NCI-H146 (cell line): ENCODE results near the gene TRIM66.

Experiments used
- DNase-seq: peaks from one replicate; lab custom pipeline; 2025; lab: John Stamatoyannopoulos, UW

Gene TRIM66

GRCh38 chr11:8608652-8609051, 73.8 kb downstream of the TRIM66 start:
- no peak for DNase-seq

GRCh38 chr11:8605971-8606563, 76.4 kb downstream of the TRIM66 start:
- no peak for DNase-seq

DNA sequence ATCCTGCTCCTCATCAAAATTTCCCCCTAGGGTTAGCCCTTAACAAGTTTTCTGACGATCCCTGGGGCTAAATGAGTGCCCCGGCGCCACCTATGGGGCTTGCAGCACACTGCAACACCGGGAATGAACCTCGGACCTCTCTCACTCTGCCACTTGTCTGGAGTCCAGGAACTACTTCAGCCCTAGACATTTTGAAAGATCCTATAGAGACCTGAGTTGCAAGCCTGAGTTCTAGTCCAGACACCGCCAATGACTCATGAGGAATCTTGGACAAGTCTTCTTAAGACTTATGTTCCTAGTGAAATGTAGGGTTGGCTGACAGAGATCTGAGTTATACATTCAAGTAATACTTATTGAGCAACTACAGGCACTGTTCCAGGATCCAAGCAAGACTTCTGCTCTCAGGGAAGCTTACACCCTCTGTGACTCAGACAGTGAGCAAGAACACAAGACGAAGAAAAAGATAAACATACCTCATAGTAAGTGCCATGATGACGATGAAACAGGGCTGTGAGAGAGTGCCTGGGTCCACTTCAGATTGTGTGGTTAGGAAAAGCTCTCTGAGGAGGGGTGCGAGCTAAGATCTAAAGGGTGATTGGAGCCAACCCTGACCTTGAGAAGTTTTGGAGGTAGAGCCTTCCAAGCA, 78.3 kb downstream of the TRIM66 start:
- peak; percentile 36 for DNase-seq

DNA sequence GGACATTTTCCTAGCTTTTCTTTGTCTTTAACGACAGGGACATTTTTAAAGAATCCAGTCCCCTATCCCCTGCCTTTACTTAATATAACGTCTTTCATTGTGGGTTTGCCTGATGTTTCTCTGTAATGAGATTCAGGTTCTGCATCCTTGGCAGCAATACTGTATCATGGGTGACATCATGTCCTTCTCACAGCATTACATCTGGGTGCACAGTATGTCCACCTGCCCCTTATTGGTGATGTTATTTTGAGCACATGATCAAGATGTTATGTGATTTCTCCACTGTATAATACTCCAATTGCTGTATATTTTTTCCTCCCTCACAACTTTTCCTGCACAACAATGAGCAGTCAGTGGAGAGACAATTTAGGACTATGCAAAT, 78.8 kb downstream of the TRIM66 start:
- no peak for DNase-seq

GRCh38 chr11:8601376-8602133, 80.9 kb downstream of the TRIM66 start:
- no peak for DNase-seq

GRCh38 chr11:8598506-8598905, 84.0 kb downstream of the TRIM66 start:
- DNase-seq: no peak

GRCh38 chr11:8597182-8597581, 85.3 kb downstream of the TRIM66 start:
- DNase-seq: no peak

GRCh38 chr11:8596504-8597046, 85.9 kb downstream of the TRIM66 start:
- DNase-seq: no peak

GRCh38 chr11:8593935-8594909, 88.2 kb downstream of the TRIM66 start, which contains the start of gene STK33:
STK33 (minus strand) TSS chr11:8594228; CDS start chr11:8474905, 119,323 bp downstream.
- DNase-seq: peak; percentile 89

- DNase-seq: no peak
Observed at GRCh38 chr11:8593455-8593854, 89.0 kb downstream of the TRIM66 start.

DNA sequence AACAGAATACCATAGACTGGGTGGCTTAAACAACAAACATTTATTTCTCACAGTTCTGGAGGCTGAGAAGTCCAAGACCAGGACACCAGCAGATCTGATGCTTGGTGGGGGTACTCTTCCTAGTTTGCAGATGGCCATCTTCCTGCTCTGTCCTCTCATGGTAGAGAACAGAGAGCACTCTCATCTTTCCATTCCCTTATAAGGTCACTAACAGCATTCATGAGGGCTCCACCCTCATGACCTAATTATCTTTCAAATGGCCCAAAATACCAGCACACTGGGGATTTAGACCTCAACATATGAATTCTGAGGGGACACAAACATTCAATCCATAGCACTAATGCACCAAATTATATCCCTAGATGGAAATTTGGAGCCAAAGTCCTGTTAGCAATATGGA, 94.5 kb downstream of the TRIM66 start:
- DNase-seq: no peak

DNA sequence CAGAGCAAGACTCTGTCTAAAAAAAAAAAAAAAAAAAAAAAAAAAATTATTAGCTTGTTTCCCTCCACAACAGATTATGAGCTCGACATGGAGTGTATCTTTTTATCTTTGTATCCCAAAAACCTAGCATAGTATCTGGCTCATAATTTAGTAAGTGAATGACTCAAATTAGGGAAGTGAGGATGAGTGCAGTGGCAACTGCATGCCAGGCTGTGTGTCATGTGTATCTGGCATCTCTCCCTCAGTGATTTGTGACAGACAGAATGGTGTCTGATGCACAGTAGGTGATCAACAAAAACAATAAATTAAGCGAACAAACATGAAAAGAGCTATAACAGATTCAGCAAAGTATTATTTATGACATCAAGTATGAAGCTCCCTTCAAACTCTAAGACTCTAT, 95.7 kb downstream of the TRIM66 start:
- no peak for DNase-seq

GRCh38 chr11:8586184-8586583, 96.3 kb downstream of the TRIM66 start:
- no peak for DNase-seq

DNA sequence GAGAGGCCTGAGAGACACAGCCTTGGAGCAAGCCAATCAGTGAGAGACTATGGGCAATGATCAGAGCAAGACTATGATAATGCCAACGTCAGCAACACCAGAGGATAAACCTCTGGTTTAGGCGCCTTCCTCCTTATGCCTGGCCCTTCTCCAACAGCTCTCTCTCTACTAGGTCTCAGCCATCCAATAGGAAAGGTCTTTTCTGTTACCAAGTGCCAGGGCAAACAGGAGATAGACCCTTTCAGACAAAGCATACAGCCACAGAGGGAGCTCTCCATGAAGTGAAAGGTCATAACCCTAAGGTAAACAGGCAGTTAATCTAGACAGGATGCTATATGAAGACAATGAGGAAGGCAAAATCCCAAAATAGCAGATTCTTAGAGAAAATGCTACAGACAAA, 98.0 kb downstream of the TRIM66 start:
- peak; percentile 30 for DNase-seq

- no peak for DNase-seq
Observed at GRCh38 chr11:8584082-8584481, 98.4 kb downstream of the TRIM66 start.

- DNase-seq: no peak
Observed at GRCh38 chr11:8581300-8581699, 101.2 kb downstream of the TRIM66 start.

DNA sequence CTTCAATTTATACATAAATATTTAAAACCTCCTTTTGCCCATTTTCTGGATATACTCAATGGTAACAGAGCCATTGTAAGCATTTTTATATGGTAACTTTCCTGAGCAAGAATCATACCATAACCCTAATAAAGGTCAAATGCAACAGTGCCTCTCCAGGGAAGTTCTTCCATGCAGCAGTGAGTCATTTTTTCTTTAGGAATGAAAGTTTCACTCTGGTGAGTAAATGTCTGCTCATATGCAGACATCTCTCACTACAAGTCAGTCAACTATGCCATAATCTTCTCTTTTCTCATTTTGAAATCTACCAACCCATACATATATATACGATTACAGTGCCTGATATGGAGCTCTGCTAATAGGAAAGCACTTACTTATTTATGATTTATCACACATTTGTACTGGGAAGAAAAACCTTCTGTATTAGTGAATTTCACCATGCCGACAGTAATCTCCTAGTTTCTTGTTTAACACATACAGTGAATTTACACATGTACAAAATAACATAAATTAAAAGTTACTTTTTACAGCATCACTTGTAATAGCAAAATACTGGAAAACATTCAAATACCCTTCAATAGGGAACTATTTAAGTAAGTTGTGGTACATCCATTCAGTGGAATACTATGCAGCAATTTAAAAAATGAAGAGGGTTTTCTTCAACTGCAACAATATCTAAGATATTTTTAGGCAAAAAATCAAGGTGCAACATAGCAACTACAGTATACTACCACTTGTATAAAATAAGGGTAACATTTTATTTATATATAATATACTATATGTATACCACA, 104.5 kb downstream of the TRIM66 start:
- no peak for DNase-seq

GRCh38 chr11:8574798-8575197, 107.7 kb downstream of the TRIM66 start:
- no peak for DNase-seq

DNA sequence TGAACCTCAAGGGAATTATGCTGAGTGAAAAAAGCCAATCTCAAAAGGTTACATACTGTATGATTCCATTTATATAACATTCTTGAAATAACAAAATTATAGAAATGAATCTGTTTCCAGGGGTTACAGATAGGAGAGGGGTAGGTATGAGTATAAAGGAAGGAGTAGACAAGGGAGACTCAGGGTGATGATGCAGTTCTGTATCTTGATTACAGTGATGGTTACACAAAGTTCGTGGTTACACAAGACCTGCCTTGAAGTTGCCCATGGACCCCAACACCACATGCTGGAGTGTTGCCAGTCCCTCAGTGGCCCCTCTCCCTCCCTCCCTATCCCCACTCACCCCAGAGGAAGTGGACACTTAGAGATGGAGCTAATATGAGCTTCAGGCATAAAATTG, 108.7 kb downstream of the TRIM66 start:
- DNase-seq: no peak

DNA sequence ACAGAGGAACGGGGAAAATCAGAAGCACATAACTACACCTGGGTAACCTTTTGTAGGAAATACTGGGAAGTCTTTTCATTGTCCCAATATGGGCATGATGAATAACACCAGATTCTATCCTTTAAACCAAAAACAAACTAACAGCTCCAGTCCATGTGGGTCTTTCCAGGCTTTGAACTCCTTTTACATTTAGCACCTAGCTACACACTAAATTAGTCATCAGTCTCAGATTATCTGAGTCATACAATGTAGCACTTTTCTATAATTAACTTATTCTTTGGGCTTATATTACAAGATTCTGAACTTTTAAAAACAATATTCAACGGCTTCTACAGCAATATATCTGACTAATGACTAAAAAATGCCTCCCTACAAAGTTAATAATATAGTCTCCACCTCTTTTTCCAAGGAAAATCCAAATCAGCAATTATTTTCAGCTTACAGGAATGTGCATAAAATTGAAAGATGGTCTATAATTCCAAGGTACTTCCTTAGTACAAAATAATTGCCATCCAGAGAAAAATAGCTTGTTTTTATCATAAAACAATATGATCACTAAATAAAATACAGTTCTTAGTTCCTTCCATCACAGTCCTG, 114.8 kb downstream of the TRIM66 start:
- no peak for DNase-seq
